ENCODE measurements around the gene ANXA1. TPM values are rescaled to one million over a fixed set of nuclear protein-coding genes. Genes with fewer than 3 reads are reported as not detected.
A peak's percentile ranks its signal among the peaks of the same experiment; 100 is the strongest.

ANXA1 gene
- total and polyA plus RNA-seq, 10 donors, result 45.5 to 123 (median 73.3) TPM

GRCh38 chr9:73125651-73126050 lies 26.0 kb upstream of the ANXA1 start:
- no peaks in the 10 kb centered on the region for H3K9me3 ChIP-seq
- WGBS, 5 donors, result 82 to 94% (median 89%) methylated on average over 1 of the region's 1 CpG
- no peaks in the 10 kb centered on the region for H3K36me3 ChIP-seq
- H3K4me1 ChIP-seq, result peaks cover 0 to 4% (median 0%) of the 10 kb centered on the region in 6 donors
- H3K27me3 ChIP-seq (replicated peaks in 1 of 7), result no peaks in the 10 kb centered on the region
- no peak overlapping the region for H3K27ac ChIP-seq
- TF ChIP-seq POLR2A (IDR thresholded peaks at IDR 0.05) (no peak), POLR2AphosphoS5 (IDR thresholded peaks at IDR 0.05) (no peak)
- TF ChIP-seq, protein P1, sequence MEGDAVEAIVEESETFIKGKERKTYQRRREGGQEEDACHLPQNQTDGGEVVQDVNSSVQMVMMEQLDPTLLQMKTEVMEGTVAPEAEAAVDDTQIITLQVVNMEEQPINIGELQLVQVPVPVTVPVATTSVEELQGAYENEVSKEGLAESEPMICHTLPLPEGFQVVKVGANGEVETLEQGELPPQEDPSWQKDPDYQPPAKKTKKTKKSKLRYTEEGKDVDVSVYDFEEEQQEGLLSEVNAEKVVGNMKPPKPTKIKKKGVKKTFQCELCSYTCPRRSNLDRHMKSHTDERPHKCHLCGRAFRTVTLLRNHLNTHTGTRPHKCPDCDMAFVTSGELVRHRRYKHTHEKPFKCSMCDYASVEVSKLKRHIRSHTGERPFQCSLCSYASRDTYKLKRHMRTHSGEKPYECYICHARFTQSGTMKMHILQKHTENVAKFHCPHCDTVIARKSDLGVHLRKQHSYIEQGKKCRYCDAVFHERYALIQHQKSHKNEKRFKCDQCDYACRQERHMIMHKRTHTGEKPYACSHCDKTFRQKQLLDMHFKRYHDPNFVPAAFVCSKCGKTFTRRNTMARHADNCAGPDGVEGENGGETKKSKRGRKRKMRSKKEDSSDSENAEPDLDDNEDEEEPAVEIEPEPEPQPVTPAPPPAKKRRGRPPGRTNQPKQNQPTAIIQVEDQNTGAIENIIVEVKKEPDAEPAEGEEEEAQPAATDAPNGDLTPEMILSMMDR (IDR thresholded peaks at IDR 0.05 in 8 of 11, conservative IDR thresholded peaks at IDR 0.05 in 3 of 11), result no peak
- no peak overlapping the region for H3K4me3 ChIP-seq
- DNase-seq, result no peak
- intact Hi-C loops (cut with DNase I; ENCODE audit: low total_unique reads), result no loop called here

DNA sequence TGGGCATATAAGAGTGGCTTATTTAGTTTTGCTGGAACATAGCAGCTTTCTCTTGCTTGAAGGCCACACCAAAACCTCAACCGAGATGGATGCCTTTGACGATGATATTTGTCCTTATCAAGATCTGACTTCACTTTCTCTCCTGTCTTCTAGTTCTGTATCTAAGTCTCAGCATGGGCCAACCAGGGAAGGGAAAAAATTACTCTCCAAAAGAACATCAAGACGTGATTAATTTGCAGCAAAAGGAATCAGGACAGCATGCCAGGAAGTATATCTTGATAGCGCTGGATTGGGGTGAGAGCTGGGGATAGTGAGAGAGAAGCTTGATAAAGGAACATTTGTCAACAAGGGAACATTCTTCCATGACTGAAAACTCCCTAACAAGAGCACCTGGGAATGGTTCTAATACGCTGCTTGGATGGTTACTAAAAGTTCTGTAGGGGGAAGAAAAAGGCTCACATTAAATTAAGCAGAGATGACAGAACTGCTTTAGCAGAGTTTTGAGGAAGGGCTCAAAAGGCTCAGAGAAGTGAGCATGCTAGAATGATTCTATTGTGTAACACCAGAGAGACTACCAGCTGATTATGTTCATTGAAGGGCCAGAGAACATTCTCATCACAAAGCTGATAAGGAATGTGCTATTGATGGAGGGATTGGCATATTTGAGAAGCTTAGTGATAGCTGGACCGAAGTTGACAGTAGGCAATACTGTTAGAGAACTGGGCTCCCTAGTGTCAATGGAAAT lies 21.6 kb upstream of the ANXA1 start:
- DNase-seq, result no peak
- Histone ChIP-seq H3K36me3 (no peaks in the 10 kb centered on the region), H3K27me3 (replicated peaks in 1 of 7) (no peaks in the 10 kb centered on the region), H3K4me3 (no peak overlapping the region), H3K9me3 (no peaks in the 10 kb centered on the region), H3K27ac (no peak overlapping the region), H3K4me1 (peaks cover 8 to 33% (median 15%) of the 10 kb centered on the region in 6 donors)
- TF ChIP-seq, protein P1 (IDR thresholded peaks at IDR 0.05 in 8 of 11, conservative IDR thresholded peaks at IDR 0.05 in 3 of 11), result no peak
- TF ChIP-seq POLR2AphosphoS5 (IDR thresholded peaks at IDR 0.05) (no peak), POLR2A (IDR thresholded peaks at IDR 0.05) (no peak)
- WGBS, 5 donors, result 81 to 91% (median 85%) methylated on average over 6 of the region's 6 CpGs
- intact Hi-C loops (cut with DNase I; ENCODE audit: low total_unique reads), result no loop called here

GRCh38 chr9:73131461-73131860 lies 20.2 kb upstream of the ANXA1 start:
- H3K27ac ChIP-seq, result peak overlapping the region; percentile 69 to 93 (median 90)
- H3K36me3 ChIP-seq, result no peaks in the 10 kb centered on the region
- TF ChIP-seq POLR2A (IDR thresholded peaks at IDR 0.05) (no peak), POLR2AphosphoS5 (IDR thresholded peaks at IDR 0.05) (no peak)
- TF ChIP-seq, protein P1 (IDR thresholded peaks at IDR 0.05 in 8 of 11, conservative IDR thresholded peaks at IDR 0.05 in 3 of 11), result no peak
- no peak for DNase-seq
- no peaks in the 10 kb centered on the region for H3K27me3 ChIP-seq (replicated peaks in 1 of 7)
- H3K4me1 ChIP-seq, result peaks cover 8 to 33% (median 15%) of the 10 kb centered on the region in 6 donors
- WGBS, 5 donors, result 64 to 84% (median 74%) methylated on average over 4 of the region's 4 CpGs
- no peak overlapping the region for H3K4me3 ChIP-seq
- intact Hi-C loops (cut with DNase I; ENCODE audit: low total_unique reads), result no loop called here
- no peaks in the 10 kb centered on the region for H3K9me3 ChIP-seq

DNA sequence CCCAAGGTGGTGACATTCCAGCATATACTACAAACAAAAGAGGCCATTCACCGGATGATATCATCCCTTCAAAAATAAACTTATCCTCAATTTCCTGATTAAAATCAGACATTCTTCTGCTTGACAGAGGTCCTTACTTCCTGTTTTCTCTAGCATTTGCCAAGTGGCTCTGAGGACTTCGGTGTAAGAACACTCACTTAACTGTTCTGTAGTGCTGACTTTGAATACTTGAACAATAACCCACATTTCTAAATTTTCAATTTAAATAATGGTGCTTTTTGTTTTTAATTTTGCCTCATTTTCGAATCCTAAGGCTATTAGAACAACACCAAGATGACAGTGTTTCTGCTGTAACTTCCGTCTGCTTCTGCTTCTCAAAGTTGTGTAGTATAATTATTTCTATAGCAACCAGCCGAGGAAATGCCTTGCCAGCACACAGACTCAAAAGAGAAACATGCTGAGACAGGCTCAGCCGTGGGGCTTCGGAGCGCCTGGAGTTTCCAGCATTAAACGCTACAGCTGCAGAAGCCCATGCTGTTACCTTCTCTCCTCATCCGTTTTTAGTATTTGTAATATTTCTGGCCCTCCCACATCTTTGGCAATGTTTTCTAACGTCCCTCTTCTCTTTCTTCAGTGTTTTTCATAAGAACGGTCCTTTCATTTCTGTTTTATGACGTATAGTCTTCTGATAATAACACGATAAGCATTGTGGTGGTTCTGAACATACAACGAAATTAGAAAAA lies 19.5 kb upstream of the ANXA1 start:
- 0 to 1% (median 1%) methylated on average over 15 of the region's 15 CpGs for WGBS, 5 donors
- Histone ChIP-seq H3K36me3 (no peaks in the 10 kb centered on the region), H3K27me3 (replicated peaks in 1 of 7) (no peaks in the 10 kb centered on the region), H3K27ac (peak overlapping the region; percentile 69 to 93 (median 90)), H3K9me3 (no peaks in the 10 kb centered on the region), H3K4me3 (peak overlapping the region; percentile 27 to 70 (median 44)), H3K4me1 (peaks cover 8 to 33% (median 15%) of the 10 kb centered on the region in 6 donors)
- intact Hi-C loops (cut with DNase I; ENCODE audit: low total_unique reads), result no loop called here
- peak; percentile 89 for DNase-seq
- TF ChIP-seq POLR2AphosphoS5 (IDR thresholded peaks at IDR 0.05) (peak in 2 of 3 donors; percentile 57 to 83), POLR2A (IDR thresholded peaks at IDR 0.05) (peak in 1 of 3 donors; percentile 68)
- TF ChIP-seq, protein P1 (IDR thresholded peaks at IDR 0.05 in 8 of 11, conservative IDR thresholded peaks at IDR 0.05 in 3 of 11), result no peak
